HepG2 (cell line): Measurements from ENCODE around the gene NOTUM. TPM values are rescaled to one million over a fixed set of nuclear protein-coding genes. Genes with fewer than 3 reads are reported as not detected.

Source experiments
- BRD4 ChIP-seq: sonication (generic); formaldehyde crosslinking; IDR thresholded peaks from 2 replicates; pipeline ENCODE4 v1.4.0; 2020; ENCODE audit warnings: missing genetic modification reagents
- ELF4 ChIP-seq: sonication (generic); formaldehyde crosslinking; IDR thresholded peaks from 2 replicates; pipeline ENCODE4 v1.5.0; 2020; ENCODE audit warnings: missing genetic modification reagents, mild to moderate bottlenecking, moderate library complexity, borderline replicate concordance
- EZH2 ChIP-seq: conservative IDR thresholded peaks from 2 replicates; pipeline ENCODE4 v1.6.1; 2012; ENCODE audit warnings: mild to moderate bottlenecking, low read depth, low read length, moderate library complexity
- FOXM1 ChIP-seq: sonication (generic); formaldehyde crosslinking; IDR thresholded peaks from 2 replicates; pipeline ENCODE4 v1.5.0; 2020; ENCODE audit warnings: missing genetic modification reagents
- KAT7 ChIP-seq: IDR thresholded peaks from 2 replicates; pipeline ENCODE4 v1.6.1; 2018; ENCODE audit warnings: borderline replicate concordance, missing compliant biosample characterization
- KLF6 ChIP-seq: IDR thresholded peaks from 2 replicates; pipeline ENCODE4 v1.8.0; 2016; ENCODE audit warnings: missing biosample characterization, missing genetic modification reagents
- PCBP1 ChIP-seq: fragments of 200-400 bp; formaldehyde crosslinking; IDR thresholded peaks from 2 replicates; pipeline ENCODE4 v1.6.1; 2017; ENCODE audit warnings: mild to moderate bottlenecking, low read depth, low read length, borderline replicate concordance
- POLR2AphosphoS2 ChIP-seq: IDR thresholded peaks from 2 replicates; pipeline ENCODE4 v1.6.1; 2011; ENCODE audit warnings: low read depth, low read length, improper control_type of control experiment
- RAD21 ChIP-seq: fragments of 450-650 bp; formaldehyde crosslinking; IDR thresholded peaks from 2 replicates; pipeline ENCODE4 v1.5.0; 2020; ENCODE audit warnings: mild to moderate bottlenecking
- SIN3A ChIP-seq: IDR thresholded peaks from 2 replicates; pipeline ENCODE4 v1.6.1; 2011; ENCODE audit warnings: low read depth, mild to moderate bottlenecking, control low read depth, low read length, borderline replicate concordance
- SMYD3 ChIP-seq: sonication (generic); formaldehyde crosslinking; IDR thresholded peaks from 2 replicates; pipeline ENCODE4 v1.8.1; 2023; ENCODE audit warnings: mild to moderate bottlenecking, missing genetic modification reagents
- SNAPC4 ChIP-seq: sonication (generic); formaldehyde crosslinking; IDR thresholded peaks from 2 replicates; pipeline ENCODE4 v1.4.0; 2020; ENCODE audit warnings: mild to moderate bottlenecking, missing genetic modification reagents
- SYNCRIP ChIP-seq: fragments of 200-400 bp; formaldehyde crosslinking; IDR thresholded peaks from 2 replicates; pipeline ENCODE4 v1.6.1; 2018; ENCODE audit warnings: mild to moderate bottlenecking, low read depth, low read length; ENCODE audit not compliant: insufficient read depth
- ZBTB43 ChIP-seq: sonication (generic); formaldehyde crosslinking; conservative IDR thresholded peaks from 2 replicates; pipeline ENCODE4 v1.4.0; 2020; ENCODE audit warnings: missing genetic modification reagents
- ZBTB8A ChIP-seq: sonication (generic); formaldehyde crosslinking; IDR thresholded peaks from 2 replicates; pipeline ENCODE4 v1.4.0; 2020; ENCODE audit warnings: mild to moderate bottlenecking, low read depth, missing genetic modification reagents, borderline replicate concordance
- ZKSCAN8 ChIP-seq: IDR thresholded peaks from 2 replicates; pipeline ENCODE4 v1.6.1; 2016; ENCODE audit warnings: borderline replicate concordance, missing genetic modification reagents, missing compliant biosample characterization
- ZNF121 ChIP-seq: sonication (generic); formaldehyde crosslinking; IDR thresholded peaks from 2 replicates; pipeline ENCODE4 v1.5.0; 2020; ENCODE audit warnings: mild to moderate bottlenecking, missing genetic modification reagents
- ZNF343 ChIP-seq: sonication (generic); formaldehyde crosslinking; IDR thresholded peaks from 2 replicates; pipeline ENCODE4 v1.4.0; 2020; ENCODE audit warnings: mild to moderate bottlenecking, missing genetic modification reagents
- ZNF350 ChIP-seq: sonication (generic); formaldehyde crosslinking; IDR thresholded peaks from 2 replicates; pipeline ENCODE4 v1.4.0; 2020; ENCODE audit warnings: mild to moderate bottlenecking, low read depth, missing genetic modification reagents, borderline replicate concordance
- ZNF44 ChIP-seq: sonication (generic); formaldehyde crosslinking; IDR thresholded peaks from 2 replicates; pipeline ENCODE4 v1.5.1; 2020; ENCODE audit warnings: mild to moderate bottlenecking, missing genetic modification reagents
- ZNF75D ChIP-seq: sonication (generic); formaldehyde crosslinking; IDR thresholded peaks from 2 replicates; pipeline ENCODE4 v1.8.1; 2023; ENCODE audit warnings: missing genetic modification reagents, mild to moderate bottlenecking, borderline replicate concordance
- ZNF788 ChIP-seq: sonication (generic); formaldehyde crosslinking; IDR thresholded peaks from 2 replicates; pipeline ENCODE4 v1.5.0; 2020; ENCODE audit warnings: mild to moderate bottlenecking, missing genetic modification reagents, borderline replicate concordance
- ZSCAN9 ChIP-seq: IDR thresholded peaks from 2 replicates; pipeline ENCODE4 v1.6.1; 2016; ENCODE audit warnings: borderline replicate concordance
- polyA plus RNA-seq, 8 experiments: library from polyadenylated mRNA; depleted of rRNA in 3 of 8; stranded (reverse) in 7 of 8; unstranded in 1 of 8; fragments of >200 nt; fragmentation: Illumina TruSeq in 4 of 8; extraction: Trizol in 4 of 8; gene quantifications; 2 replicates each; pipeline versions ENCODE4 v1.2.1 to v1.2.3, GENCODE V29; 2011 to 2016; ENCODE audit warnings: low read depth in 4 of 8, missing spikeins in 1 of 8, mixed read lengths in 1 of 8; ENCODE audit not compliant: insufficient read depth in 1 of 8
- total RNA-seq, 5 experiments: library from RNA; depleted of rRNA; stranded (reverse); fragments of >200 nt; fragmentation: Illumina TruSeq; extraction: Trizol; gene quantifications; 2 replicates each; pipeline ENCODE4 v1.2.3, GENCODE V29; 2016; ENCODE audit warnings: low read depth in 1 of 5
- TF ChIP-seq, protein P1 (sequence below): sonication (generic); formaldehyde crosslinking; IDR thresholded peaks from 2 replicates; pipeline ENCODE4 v1.5.1; 2020; ENCODE audit warnings: missing genetic modification reagents, mild to moderate bottlenecking, borderline replicate concordance

The NOTUM gene
- total and polyA plus RNA-seq, 2 of the 13 experiments (the other 11 are each of a cell fraction or from before 2014, with no cell fraction given): 150 to 160 TPM

DNA sequence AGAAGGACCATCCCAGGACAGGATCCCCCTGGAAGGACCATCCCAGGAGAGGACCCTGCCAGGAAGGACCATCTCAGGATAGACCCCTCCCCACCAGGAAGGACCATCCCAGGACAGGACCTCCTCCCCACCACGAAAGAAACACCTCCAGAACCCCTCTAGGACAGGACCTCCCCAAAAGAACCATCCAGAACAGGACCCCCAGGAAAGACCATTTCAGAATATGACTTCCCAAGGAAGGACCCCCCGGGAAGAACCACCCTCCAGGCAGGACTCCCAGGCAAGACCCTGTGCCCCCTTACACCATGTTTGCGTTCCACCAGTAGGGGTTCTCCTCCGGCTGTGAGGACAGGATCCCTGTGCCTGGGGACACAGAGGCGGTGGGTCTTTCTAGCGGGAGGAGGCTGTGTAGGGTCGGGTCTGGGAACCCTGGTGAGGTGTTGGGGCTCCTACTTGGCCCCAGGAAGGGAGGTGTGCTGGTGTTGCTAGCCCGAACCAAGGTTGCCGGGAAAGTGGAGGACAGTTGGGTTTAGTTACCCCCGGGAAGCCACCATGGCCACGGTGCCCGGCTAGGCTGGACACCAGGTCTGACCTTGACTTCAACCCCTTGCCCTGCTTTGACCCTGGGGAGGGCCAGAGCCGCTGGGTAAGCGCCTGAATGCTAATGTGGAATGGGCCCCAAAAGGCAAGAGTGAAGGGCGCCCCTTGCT, 2.2 kb downstream of the NOTUM start (continued):
- TF ChIP-seq SIN3A (no peak), PCBP1 (peak; percentile 66; the same call in 1 of the 2 replicates), POLR2AphosphoS2 (no peak), ZSCAN9 (CRISPR knock-in tag) (no peak), SMYD3 (CRISPR knock-in tag) (0 out of 2 replicates have a peak, but pooled peaks have one; percentile 65), KLF6 (CRISPR knock-in tag) (0 out of 2 replicates have a peak, but pooled peaks have one; percentile 11), ZNF350 (peak; percentile 60; the same call in 1 of the 2 replicates), ZKSCAN8 (CRISPR knock-in tag) (no peak), ZNF44 (CRISPR knock-in tag) (no peak), SYNCRIP (no peak), ZNF121 (CRISPR knock-in tag) (peak; percentile 49; the same call in 1 of the 2 replicates), FOXM1 (CRISPR knock-in tag) (no peak), ZNF75D (CRISPR knock-in tag) (no peak), ZBTB8A (CRISPR knock-in tag) (no peak), ZBTB43 (no peak), RAD21 (no peak), SNAPC4 (CRISPR knock-in tag) (0 out of 2 replicates have a peak, but pooled peaks have one; percentile 6), ELF4 (CRISPR knock-in tag) (no peak), EZH2 (no peak), ZNF343 (CRISPR knock-in tag) (no peak), KAT7 (CRISPR knock-in tag) (peak; percentile 36; the same call in 1 of the 2 replicates), ZNF788 (CRISPR knock-in tag) (no peak), BRD4 (CRISPR knock-in tag) (no peak)
- TF ChIP-seq, protein P1, sequence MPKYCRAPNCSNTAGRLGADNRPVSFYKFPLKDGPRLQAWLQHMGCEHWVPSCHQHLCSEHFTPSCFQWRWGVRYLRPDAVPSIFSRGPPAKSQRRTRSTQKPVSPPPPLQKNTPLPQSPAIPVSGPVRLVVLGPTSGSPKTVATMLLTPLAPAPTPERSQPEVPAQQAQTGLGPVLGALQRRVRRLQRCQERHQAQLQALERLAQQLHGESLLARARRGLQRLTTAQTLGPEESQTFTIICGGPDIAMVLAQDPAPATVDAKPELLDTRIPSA (CRISPR knock-in tag): no peak
